ENCODE data around the gene RRP1. TPM values are rescaled to one million over a fixed set of nuclear protein-coding genes. Genes with fewer than 3 reads are reported as not detected.

RRP1 gene
- total and polyA plus RNA-seq, 2 of the 13 experiments (the other 11 are each of a cell fraction or from before 2014, with no cell fraction given), result 20.1 to 35.1 TPM

DNA sequence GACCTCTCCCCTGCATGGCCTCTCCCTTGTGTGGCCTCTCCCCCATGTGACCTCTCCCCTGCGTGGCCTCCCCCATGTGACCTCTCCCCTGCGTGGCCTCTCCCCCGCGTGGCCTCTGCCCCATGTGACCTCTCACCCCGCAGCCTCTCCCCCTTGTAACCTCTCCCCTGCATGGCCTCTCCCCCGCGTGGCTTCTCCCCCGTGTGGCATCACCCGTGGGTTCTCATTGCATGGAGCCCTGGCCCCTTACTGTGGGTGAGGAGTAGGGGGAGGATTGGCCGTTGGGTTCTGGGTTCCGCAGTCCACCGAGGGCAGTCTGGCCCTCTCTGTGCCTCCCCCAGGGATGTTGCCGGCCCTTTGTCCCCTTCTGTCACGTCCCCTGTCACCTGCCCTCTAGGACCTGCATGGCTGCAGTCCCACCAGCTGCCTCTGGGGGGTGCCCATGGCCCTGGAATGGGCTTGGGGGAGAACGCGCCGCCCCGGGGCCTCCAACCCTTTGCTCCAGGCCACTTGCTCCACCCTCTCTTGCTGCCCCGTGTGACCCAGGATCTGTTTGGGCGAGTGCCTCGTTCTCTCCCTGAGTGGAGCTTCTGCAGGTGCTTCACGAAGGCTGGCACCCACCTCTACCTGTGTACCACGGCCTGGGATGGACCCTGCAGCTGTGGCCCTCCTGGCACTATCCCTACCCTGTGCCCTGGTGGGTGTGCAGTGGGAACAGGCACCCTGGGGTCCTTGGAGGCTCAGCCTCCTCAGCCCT is 21.3 kb downstream of the RRP1 start (continued):
- TF ChIP-seq ZNF333 (CRISPR knock-in tag; IDR thresholded peaks at IDR 0.05; ENCODE audit: borderline replicate concordance) (peak; percentile 43; the same call in 1 of the 2 replicates), SAFB2 (CRISPR knock-in tag; IDR thresholded peaks at IDR 0.05; ENCODE audit: borderline replicate concordance, low read depth) (no peak), MIXL1 (CRISPR knock-in tag; IDR thresholded peaks at IDR 0.05) (0 out of 2 replicates have a peak, but pooled peaks have one; percentile 21), ZNF678 (CRISPR knock-in tag; IDR thresholded peaks at IDR 0.05) (no peak), ZFX (CRISPR knock-in tag; IDR thresholded peaks at IDR 0.05; ENCODE audit: low read depth) (peak; percentile 56), RARA (CRISPR knock-in tag; IDR thresholded peaks at IDR 0.05) (peak; percentile 38; the same call in 1 of the 2 replicates), ZNF234 (CRISPR knock-in tag; conservative IDR thresholded peaks at IDR 0.05) (no peak), SOX13 (IDR thresholded peaks at IDR 0.05) (no peak), SOX13 (CRISPR knock-in tag; conservative IDR thresholded peaks at IDR 0.05 in 1 of 2, IDR thresholded peaks at IDR 0.05 in 1 of 2) (0 out of 4 replicates have a peak, but pooled peaks of 1 of the 2 experiments have one; percentile 10), CEBPB (IDR thresholded peaks at IDR 0.05; ENCODE audit: borderline replicate concordance, low read depth, low read length) (no peak), MED13 (CRISPR knock-in tag; IDR thresholded peaks at IDR 0.05) (no peak)
- TF ChIP-seq, protein P1, sequence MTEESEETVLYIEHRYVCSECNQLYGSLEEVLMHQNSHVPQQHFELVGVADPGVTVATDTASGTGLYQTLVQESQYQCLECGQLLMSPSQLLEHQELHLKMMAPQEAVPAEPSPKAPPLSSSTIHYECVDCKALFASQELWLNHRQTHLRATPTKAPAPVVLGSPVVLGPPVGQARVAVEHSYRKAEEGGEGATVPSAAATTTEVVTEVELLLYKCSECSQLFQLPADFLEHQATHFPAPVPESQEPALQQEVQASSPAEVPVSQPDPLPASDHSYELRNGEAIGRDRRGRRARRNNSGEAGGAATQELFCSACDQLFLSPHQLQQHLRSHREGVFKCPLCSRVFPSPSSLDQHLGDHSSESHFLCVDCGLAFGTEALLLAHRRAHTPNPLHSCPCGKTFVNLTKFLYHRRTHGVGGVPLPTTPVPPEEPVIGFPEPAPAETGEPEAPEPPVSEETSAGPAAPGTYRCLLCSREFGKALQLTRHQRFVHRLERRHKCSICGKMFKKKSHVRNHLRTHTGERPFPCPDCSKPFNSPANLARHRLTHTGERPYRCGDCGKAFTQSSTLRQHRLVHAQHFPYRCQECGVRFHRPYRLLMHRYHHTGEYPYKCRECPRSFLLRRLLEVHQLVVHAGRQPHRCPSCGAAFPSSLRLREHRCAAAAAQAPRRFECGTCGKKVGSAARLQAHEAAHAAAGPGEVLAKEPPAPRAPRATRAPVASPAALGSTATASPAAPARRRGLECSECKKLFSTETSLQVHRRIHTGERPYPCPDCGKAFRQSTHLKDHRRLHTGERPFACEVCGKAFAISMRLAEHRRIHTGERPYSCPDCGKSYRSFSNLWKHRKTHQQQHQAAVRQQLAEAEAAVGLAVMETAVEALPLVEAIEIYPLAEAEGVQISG (CRISPR knock-in tag; IDR thresholded peaks at IDR 0.05), result no peak
- TF ChIP-seq, protein P2, sequence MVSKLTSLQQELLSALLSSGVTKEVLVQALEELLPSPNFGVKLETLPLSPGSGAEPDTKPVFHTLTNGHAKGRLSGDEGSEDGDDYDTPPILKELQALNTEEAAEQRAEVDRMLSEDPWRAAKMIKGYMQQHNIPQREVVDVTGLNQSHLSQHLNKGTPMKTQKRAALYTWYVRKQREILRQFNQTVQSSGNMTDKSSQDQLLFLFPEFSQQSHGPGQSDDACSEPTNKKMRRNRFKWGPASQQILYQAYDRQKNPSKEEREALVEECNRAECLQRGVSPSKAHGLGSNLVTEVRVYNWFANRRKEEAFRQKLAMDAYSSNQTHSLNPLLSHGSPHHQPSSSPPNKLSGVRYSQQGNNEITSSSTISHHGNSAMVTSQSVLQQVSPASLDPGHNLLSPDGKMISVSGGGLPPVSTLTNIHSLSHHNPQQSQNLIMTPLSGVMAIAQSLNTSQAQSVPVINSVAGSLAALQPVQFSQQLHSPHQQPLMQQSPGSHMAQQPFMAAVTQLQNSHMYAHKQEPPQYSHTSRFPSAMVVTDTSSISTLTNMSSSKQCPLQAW (CRISPR knock-in tag; IDR thresholded peaks at IDR 0.05), result peak; percentile 62; the same call in 1 of the 2 replicates
- TF ChIP-seq, protein P3, sequence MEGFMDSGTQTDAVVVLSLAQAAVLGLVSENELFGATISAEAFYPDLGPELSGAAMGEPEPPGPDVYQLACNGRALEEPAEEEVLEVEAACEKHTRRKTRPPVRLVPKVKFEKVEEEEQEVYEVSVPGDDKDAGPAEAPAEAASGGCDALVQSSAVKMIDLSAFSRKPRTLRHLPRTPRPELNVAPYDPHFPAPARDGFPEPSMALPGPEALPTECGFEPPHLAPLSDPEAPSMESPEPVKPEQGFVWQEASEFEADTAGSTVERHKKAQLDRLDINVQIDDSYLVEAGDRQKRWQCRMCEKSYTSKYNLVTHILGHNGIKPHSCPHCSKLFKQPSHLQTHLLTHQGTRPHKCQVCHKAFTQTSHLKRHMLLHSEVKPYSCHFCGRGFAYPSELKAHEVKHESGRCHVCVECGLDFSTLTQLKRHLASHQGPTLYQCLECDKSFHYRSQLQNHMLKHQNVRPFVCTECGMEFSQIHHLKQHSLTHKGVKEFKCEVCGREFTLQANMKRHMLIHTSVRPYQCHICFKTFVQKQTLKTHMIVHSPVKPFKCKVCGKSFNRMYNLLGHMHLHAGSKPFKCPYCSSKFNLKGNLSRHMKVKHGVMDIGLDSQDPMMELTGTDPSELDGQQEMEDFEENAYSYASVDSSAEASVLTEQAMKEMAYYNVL (CRISPR knock-in tag; IDR thresholded peaks at IDR 0.05; ENCODE audit: borderline replicate concordance), result peak; percentile 45; the same call in 1 of the 2 replicates
- TF ChIP-seq, protein P4, sequence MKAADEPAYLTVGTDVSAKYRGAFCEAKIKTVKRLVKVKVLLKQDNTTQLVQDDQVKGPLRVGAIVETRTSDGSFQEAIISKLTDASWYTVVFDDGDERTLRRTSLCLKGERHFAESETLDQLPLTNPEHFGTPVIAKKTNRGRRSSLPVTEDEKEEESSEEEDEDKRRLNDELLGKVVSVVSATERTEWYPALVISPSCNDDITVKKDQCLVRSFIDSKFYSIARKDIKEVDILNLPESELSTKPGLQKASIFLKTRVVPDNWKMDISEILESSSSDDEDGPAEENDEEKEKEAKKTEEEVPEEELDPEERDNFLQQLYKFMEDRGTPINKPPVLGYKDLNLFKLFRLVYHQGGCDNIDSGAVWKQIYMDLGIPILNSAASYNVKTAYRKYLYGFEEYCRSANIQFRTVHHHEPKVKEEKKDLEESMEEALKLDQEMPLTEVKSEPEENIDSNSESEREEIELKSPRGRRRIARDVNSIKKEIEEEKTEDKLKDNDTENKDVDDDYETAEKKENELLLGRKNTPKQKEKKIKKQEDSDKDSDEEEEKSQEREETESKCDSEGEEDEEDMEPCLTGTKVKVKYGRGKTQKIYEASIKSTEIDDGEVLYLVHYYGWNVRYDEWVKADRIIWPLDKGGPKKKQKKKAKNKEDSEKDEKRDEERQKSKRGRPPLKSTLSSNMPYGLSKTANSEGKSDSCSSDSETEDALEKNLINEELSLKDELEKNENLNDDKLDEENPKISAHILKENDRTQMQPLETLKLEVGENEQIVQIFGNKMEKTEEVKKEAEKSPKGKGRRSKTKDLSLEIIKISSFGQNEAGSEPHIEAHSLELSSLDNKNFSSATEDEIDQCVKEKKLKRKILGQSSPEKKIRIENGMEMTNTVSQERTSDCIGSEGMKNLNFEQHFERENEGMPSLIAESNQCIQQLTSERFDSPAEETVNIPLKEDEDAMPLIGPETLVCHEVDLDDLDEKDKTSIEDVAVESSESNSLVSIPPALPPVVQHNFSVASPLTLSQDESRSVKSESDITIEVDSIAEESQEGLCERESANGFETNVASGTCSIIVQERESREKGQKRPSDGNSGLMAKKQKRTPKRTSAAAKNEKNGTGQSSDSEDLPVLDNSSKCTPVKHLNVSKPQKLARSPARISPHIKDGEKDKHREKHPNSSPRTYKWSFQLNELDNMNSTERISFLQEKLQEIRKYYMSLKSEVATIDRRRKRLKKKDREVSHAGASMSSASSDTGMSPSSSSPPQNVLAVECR (CRISPR knock-in tag; IDR thresholded peaks at IDR 0.05; ENCODE audit: borderline replicate concordance), result peak; percentile 31
- TF ChIP-seq, protein P5, sequence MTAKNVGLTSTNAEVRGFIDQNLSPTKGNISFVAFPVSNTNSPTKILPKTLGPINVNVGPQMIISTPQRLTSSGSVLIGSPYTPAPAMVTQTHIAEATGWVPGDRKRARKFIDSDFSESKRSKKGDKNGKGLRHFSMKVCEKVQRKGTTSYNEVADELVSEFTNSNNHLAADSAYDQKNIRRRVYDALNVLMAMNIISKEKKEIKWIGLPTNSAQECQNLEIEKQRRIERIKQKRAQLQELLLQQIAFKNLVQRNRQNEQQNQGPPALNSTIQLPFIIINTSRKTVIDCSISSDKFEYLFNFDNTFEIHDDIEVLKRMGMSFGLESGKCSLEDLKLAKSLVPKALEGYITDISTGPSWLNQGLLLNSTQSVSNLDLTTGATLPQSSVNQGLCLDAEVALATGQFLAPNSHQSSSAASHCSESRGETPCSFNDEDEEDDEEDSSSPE (CRISPR knock-in tag; IDR thresholded peaks at IDR 0.05), result 0 out of 2 replicates have a peak, but pooled peaks have one; percentile 26
